GM12878 (cell line): ENCODE measurements around the gene FAAP100.

Source experiments
- CBX3 ChIP-seq: fragments of 200-600 bp; sonication (generic); IDR thresholded peaks from 2 replicates; pipeline ENCODE4 v1.6.1; 2016; ENCODE audit warnings: low read depth, borderline replicate concordance
- CHD2 ChIP-seq: IDR thresholded peaks from 2 replicates; pipeline ENCODE4 v1.6.1; 2011; ENCODE audit warnings: low read depth, low read length, improper control_type of control experiment, borderline replicate concordance
- CTCF ChIP-seq, 3 experiments: IDR thresholded peaks in 2 of 3; conservative IDR thresholded peaks in 1 of 3; 2 replicates each; pipeline ENCODE4 v1.5.1; 2011; ENCODE audit warnings: low read depth in 3 of 3, low read length in 3 of 3, mild to moderate bottlenecking in 3 of 3, control low read depth in 2 of 3, moderate library complexity in 2 of 3, inconsistent platforms in 1 of 3, mixed read lengths in 1 of 3; ENCODE audit not compliant: control insufficient read depth in 2 of 3, insufficient read depth in 1 of 3; ENCODE audit errors: extremely low read depth in 1 of 3
- NKRF ChIP-seq: fragments of 450-650 bp; conservative IDR thresholded peaks from 2 replicates; pipeline ENCODE4 v1.6.1; 2017; ENCODE audit warnings: mild to moderate bottlenecking, moderate library complexity
- NR2C1 ChIP-seq: fragments of 450-650 bp; IDR thresholded peaks from 2 replicates; pipeline ENCODE4 v1.6.1; 2017; ENCODE audit warnings: antibody characterized with exemption, mild to moderate bottlenecking, moderate library complexity
- RAD21 ChIP-seq: IDR thresholded peaks from 2 replicates; pipeline ENCODE4 v1.6.1; 2011; ENCODE audit warnings: mild to moderate bottlenecking, low read depth, low read length, moderate library complexity; ENCODE audit not compliant: insufficient read depth
- RFX5 ChIP-seq: IDR thresholded peaks from 2 replicates; pipeline ENCODE4 v1.6.1; 2011; ENCODE audit warnings: low read depth, low read length, improper control_type of control experiment
- SREBF1 ChIP-seq: IDR thresholded peaks from 2 replicates; pipeline ENCODE4 v1.6.1; 2012; ENCODE audit warnings: mild to moderate bottlenecking, low read length
- ZNF207 ChIP-seq: fragments of 450-650 bp; IDR thresholded peaks from 2 replicates; pipeline ENCODE4 v1.6.1; 2014; ENCODE audit warnings: antibody characterized with exemption, mild to moderate bottlenecking, borderline replicate concordance
- ZNF24 ChIP-seq: fragments of 450-650 bp; IDR thresholded peaks from 2 replicates; pipeline ENCODE4 v1.6.1; 2017; ENCODE audit warnings: antibody characterized with exemption, mild to moderate bottlenecking

GRCh38 chr17:81577278-81578000, 25.3 kb upstream of the FAAP100 start:
- TF ChIP-seq RAD21, result no peak
- no peak for TF ChIP-seq ZNF24
- TF ChIP-seq CHD2, result no peak
- no peak for TF ChIP-seq RFX5
- TF ChIP-seq CBX3, result no peak
- TF ChIP-seq NKRF, result no peak
- TF ChIP-seq NR2C1, result no peak
- TF ChIP-seq CTCF (IDR thresholded peaks at IDR 0.05 in 2 of 3, conservative IDR thresholded peaks at IDR 0.05 in 1 of 3; ENCODE audit: control insufficient read depth in 2 of 3, extremely low read depth in 1 of 3, insufficient read depth in 1 of 3, low read depth in 3 of 3, low read length in 3 of 3), result no peak
- TF ChIP-seq ZNF207, result no peak
- TF ChIP-seq SREBF1, result no peak
